GM19372 (cell line): ENCODE results near the gene RNPEPL1.

Source experiments
- ATAC-seq: cut with Tn5 transposase; IDR thresholded peaks from one replicate; pipeline ENCODE4 v1.9.1; 2021; ENCODE audit warnings: mild to moderate bottlenecking, low read depth, moderate library complexity; ENCODE audit not compliant: unreplicated experiment

Gene RNPEPL1

DNA sequence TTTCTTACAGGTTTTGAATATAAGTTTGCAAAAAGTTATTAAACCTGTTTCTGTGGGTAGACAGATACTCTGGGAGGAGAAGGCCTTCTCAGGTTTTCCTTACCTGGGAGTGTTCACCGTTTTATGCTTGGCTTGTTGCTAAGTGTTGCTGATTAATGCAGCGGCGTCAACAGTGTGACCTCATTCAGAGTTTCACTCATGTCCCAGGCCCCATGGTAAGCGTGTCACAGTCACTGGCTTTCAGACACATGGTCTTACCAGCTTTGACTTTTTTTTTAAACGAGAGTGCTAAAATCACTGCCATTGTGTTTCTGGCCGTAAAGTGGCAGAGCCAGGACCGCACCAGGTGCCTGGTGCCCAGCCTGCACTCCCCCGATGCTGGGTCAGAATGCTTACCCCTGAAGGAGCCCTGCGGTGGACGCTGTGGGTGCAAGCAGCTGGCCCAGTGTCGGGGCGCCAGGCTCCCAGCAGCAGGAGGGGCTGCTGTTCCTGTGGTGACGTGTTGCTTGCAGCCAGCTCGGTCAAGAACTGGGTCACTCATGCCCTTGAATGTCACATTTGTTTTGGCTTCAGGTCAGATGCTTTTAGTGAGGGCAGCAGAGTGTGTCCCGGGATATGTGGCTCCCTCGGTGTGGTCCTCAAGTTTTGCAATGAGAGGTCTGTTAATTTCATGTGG, 21.7 kb downstream of the RNPEPL1 start:
- no peak for ATAC-seq

DNA sequence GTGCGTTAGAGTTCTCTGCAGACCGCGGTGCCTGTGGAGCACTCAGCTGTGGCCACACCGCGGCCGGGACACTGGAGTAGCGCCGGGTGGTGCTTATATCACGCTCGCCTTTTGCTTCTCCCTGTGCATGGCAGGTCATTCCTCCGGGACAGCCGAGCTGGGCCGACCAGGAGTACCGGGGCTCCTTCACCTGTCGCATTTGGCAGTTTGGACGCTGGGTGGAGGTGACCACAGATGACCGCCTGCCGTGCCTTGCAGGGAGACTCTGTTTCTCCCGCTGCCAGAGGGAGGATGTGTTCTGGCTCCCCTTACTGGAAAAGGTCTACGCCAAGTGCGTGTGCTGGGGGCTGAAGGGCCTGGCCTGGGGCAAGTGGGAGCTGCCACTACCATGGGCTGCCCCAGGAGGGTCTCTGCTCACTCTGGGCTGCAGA, 22.4 kb downstream of the RNPEPL1 start:
- no peak for ATAC-seq

DNA sequence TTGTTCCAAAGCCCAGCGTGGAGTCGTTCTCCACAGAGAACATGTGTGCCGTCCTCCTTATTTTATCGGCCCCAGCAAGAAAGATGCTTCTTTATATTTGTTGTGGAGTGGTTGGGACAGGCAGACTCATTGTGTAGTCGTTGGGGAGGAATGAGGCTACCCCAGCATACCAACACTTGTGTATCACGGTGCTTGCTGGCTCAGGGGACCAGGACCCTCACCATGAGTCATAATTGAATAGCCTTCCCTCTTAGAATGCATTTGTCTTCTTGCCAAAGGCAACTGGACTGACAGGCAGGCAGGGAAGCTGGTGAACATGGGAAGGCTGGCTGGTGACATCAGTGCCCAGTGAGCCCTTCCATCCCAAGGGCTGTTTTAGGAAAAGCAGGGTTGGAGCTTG, 22.9 kb downstream of the RNPEPL1 start:
- no peak for ATAC-seq

DNA sequence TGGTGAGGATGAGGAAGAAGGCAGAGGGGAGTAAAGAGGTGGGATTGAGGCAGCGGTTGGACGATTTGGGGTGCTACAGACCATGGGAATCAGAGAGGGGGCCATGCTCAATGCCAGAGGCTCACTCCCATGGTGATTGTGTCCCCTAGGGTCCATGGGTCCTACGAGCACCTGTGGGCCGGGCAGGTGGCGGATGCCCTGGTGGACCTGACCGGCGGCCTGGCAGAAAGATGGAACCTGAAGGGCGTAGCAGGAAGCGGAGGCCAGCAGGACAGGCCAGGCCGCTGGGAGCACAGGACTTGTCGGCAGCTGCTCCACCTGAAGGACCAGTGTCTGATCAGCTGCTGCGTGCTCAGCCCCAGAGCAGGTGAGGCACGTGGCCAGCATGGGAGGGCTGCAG, 23.5 kb downstream of the RNPEPL1 start:
- ATAC-seq = no peak

DNA sequence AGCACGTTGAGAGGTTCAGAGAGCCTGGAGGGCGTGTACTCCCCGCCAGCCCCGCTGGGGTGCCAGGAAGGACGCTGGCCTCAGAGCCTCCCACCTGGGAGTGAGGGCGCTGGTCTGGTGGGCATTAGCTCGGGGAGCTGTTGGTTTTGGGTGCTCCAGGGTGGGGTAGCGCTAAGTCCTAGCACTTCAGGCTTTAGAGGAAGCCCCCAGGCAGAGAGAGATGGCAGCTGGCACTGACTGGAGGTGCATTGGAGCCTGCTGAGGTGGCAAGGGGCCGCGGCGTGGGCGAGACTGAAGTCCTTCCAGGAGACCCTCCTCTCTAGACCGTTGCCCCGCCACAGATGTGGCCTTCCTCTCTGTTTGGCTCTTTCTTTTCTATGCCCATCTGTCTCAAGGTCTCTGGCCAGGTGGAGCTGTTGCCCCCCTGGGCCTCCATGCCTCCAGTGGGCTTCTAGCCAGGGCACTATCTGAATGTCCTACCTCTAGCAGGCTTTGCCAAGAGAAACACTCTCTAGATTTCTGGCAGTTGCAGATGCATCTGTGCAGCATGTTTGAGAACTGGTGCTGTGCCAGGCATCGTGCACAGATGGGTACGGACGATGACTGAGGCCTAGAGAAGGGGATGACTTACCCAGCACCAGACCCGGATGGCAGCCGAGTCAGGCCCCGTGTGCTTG, 24.9 kb downstream of the RNPEPL1 start:
- ATAC-seq = no peak

DNA sequence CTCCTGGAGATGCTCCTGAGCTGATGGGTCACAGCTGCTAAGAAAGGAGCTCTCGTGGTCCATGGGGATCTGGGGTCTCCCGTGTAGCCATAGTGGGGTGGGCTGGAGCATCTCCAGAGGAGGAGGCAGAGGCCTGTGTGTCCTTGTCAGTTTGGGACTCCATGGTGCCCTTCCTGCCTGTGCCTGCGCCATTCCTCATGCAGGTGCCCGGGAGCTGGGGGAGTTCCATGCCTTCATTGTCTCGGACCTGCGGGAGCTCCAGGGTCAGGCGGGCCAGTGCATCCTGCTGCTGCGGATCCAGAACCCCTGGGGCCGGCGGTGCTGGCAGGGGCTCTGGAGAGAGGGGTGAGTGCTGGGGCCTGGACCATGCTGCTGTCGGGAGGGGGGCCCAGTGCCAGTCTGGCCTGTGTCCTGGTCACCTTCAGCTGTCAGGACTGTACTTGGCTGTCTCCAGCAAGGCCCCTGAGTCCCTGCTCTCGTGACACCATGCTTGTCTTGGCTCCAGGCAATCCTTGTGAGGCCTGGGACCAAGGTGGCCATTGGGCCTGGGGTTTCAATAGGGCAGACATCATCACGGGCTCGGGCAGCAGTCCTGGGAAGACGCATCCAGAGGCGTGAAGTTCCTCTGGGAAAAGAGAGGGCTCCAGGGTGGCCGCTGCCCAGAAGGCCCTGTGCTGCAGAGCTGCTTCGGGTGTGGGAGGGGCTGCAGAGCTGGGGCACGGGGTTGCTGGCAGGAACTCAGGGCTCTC, 25.6 kb downstream of the RNPEPL1 start:
- no peak for ATAC-seq

DNA sequence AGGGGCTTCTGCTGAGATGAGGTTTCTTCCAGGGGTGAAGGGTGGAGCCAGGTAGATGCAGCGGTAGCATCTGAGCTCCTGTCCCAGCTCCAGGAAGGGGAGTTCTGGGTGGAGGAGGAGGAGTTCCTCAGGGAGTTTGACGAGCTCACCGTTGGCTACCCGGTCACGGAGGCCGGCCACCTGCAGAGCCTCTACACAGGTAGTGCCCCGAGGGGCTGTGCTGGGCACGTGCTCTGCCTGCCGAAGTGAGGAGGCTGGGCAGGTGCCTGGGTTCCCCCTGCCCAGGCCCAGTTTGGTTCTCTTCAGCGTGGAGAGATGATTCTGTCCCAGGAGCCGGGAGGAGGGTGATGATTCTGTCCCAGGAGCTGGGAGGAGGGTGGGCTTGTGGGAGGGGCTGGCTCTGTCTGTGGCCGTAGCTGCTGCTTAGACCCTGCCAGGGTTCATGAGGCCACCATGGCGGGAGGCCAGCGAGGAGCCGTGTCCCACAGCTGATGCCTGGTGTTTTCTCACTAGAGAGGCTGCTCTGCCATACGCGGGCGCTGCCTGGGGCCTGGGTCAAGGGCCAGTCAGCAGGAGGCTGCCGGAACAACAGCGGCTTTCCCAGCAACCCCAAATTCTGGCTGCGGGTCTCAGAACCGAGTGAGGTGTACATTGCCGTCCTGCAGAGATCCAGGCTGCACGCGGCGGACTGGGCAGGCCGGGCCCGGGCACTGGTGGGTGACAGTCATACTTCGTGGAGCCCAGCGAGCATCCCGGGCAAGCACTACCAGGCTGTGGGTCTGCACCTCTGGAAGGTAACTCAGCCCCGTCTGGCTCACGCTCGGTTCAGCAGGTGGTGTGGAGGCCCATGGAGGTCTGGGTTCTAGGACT, 26.5 kb downstream of the RNPEPL1 start:
- ATAC-seq = no peak

DNA sequence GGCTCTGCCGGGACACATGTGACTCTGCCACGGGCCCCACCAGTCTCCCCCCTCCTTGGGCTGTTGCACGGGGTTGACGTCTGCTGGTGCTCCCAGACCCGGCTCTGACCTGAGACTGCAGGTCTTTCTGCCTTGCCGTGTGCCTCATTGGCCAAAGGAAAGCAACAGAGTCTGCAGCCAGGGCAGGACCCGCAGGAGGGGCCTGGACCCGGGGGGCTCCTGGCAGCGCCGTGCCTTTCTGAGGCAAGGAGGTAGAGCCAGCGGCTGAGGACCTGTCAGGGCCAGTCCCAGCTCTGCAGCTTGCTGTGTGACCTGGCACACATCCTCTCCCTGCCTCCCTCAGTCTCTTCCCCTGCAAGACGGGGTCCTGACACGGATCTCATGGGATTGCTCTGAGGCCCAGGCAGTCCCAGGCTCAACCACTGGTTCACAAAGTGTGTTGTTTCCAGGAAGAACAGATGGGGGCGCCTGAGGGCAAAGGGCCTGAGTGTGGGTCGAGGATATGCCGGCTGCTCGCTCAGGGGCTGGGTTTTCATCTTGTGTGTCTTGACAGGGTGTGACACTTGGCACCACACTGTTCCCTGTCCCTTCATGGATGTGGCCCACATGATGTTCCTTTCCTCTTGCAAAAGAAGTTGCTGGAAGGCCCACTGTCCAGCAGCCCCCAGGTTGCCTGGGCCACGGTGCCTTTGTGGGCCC, 27.2 kb downstream of the RNPEPL1 start:
- no peak for ATAC-seq

DNA sequence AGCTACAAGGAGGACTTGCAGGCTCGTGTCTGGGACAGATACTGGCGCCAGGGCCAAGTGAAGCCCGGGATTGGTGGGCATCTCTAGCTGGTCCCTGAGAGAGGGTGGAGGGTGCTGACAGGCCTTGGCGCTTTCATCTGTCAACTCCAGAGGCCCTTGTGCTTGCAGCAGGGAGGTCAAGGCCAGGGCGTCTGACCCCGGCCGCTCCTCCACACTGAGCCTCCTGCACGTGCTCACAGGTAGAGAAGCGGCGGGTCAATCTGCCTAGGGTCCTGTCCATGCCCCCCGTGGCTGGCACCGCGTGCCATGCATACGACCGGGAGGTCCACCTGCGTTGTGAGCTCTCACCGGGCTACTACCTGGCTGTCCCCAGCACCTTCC, 27.8 kb downstream of the RNPEPL1 start:
- no peak for ATAC-seq

DNA sequence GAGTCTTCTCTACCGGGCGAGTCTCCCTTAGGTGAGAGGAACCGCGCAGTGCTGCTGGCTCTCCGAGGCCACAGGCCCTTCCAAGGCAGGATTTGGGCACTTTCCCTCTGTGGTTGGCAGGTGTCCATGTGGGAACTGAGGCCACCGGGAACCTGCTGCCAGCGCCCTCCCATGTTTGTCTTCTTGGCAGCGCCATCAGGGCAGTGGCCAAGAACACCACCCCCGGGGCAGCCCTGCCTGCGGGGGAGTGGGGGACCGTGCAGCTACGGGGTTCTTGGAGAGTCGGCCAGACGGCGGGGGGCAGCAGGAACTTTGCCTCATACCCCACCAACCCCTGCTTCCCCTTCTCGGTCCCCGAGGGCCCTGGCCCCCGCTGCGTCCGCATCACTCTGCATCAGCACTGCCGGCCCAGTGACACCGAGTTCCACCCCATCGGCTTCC, 28.2 kb downstream of the RNPEPL1 start:
- ATAC-seq = no peak

DNA sequence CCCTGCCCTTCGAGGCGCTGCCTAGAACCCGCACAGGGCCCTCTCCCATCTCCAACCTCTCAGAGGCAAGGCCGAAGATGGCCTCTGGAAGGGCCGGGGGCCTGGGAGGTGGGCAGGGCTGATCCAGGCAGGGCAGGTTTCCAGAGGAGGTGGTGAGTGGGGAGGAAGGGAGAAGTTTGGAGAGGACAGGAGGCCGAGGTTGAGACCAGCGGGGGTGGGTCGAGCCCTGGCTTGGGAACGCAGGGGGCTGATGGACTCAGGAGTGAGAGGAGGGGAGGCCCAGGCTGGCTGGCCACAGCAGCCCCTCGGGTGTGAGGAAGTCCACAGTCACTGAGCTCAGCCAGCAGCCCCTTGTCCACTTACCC, 28.8 kb downstream of the RNPEPL1 start:
- ATAC-seq = no peak

DNA sequence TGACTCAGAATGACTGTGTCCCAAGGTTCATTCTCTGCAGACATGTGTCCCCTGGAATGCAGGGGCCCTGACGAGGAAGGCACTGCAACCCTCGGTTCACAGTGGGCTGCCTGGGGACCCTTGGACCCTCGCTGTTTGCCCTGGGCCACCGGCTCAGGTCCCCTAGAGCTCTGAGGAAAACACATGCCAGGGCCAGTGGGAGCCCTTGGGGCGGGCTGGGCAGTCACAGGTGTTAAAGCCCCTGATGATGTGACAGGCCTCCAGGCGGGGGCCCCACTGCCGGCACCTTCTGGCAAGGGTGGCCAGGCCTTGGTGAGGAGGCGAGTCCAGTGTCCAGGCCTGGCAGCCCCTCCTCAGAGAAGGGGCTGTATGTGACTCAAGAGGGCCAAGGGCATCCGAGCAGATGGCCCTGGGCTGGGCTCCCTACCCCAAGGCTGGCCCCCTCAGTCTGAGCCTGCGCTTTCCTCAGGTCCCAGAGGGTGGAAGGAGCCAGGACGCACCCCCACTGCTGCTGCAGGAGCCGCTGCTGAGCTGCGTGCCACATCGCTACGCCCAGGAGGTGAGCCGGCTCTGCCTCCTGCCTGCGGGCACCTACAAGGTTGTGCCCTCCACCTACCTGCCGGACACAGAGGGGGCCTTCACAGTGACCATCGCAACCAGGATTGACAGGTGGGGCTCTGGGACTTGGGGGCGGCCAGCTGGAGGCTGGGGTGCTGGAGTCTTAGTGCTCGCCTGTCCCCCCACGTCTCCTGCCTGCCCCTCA, 29.3 kb downstream of the RNPEPL1 start:
- no peak for ATAC-seq

DNA sequence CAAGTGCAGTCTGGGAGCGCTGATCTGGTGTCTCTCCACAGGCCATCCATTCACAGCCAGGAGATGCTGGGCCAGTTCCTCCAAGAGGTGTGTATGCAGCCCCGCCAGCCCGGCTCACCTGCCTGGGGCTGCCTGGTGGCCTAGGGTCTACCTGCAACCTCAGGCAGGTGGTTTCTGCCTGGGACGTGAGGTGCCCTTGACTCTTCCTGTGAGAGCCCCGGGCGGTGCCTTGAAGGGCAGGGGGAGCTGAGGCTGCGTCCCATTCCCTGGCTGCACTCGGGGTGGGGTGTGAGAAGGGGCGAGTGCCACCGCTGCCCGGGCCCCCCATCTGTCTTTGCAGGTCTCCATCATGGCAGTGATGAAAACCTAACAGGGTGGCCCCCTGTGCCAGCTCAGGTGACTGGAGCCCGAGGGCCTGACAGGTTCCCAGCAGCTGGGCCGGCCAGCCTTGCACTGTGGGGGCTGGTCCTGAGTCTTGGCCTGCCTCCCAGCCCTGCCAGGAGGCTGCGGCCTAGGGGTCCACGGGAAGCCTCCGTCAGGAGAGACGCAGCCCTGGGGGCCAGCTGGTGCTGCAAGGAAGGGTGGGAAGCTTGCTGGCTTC, 30.1 kb downstream of the RNPEPL1 start:
- no peak for ATAC-seq

DNA sequence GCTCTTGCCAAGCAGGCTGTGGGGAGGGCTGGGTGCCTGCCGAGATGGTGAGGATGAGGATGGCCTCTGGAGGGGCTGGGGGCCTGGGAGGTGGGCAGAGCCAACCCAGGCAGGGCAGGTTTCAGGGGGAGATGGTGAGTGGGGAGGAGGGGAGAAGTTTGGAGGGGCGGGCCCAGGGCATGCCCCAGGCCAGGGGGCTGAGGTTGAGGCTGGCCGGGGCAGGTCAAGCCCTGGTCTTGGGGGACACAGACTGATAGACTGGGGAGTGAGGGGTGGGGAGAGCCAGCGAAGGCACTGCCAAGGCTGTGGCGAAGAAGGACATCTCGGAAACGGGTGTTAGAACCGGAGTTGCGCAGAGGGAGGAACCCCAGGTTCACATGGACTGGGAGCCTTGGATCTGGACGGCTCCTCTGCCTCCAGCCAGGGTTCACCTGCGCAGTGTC, 30.9 kb downstream of the RNPEPL1 start:
- no peak for ATAC-seq

DNA sequence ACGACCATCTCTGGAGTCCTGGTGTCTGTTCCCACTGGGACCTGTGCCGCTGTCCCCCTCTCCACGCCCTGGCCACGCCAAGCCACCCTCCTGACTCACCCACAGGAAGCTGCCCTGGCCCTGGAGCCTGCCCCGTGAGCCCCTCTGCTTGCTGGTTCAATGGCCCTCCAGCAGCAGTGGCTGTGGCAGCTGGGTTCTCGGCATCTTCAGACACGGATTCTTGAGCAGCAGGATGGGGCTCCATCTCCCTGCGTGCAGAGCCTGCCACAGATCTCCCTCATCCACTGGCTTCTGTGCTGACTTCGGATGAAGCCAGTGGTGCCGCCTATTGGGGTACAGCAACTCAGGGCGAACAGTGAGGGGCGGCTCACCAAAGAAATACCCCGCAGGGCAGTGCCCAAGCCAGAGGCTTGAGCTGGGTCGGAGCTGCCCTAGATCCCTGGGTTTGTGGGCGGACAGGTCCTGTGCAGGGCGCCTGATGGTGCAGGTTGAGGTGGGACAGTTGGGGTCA, 32.2 kb downstream of the RNPEPL1 start:
- ATAC-seq = no peak

DNA sequence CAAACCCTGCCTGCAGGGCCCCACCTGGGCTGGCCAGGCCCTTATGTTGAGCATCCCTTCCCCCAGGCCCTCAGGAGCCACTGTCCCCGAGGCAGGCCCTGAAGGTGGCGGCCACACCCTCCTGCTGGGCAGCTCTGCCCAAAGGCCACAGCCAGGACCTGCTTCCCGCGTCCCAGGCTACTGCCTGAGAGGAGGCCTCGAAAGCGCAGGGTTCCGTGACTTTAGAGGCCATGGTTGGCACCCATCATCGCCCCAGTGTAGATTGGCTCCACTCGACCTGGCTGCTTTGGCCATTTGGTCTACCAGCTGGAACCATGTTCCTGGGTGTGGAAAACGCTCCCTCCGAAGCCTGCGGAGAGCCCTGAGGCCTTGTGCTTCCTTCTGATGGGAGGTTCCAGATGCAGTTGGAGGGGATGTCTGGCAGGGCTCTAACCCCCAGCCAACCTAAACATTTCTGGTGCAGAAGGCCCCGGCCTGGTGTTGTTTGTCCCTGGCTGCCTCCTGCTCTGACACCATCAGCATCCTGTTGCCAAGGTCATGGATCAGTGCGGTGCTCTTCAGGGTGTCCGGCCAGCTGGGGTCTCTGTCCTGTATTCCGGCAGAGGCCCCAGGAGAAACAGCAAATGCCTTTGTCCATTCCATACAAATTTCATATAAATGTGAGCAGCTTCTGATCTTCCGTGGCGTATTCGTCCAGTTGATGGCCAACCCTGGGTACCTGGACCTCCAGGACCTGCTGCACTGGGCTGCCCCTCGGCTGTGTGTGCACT, 33.0 kb downstream of the RNPEPL1 start:
- ATAC-seq = no peak

DNA sequence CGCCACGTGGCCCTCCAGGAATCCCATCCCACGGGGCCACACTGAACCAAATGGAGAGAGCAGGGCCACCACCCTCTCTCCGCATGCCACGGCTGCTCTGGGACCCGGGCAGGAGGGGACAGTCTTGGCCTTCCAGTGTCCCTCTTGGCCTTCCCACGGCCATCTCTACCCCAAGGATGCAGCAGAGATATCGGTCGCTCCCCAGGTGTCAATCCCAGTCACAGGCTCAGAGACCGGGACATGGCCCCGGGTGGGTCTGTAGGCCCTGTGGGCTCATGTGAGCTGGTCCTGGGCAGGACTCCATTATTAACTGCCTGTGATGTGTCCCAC, 33.5 kb downstream of the RNPEPL1 start:
- ATAC-seq = no peak
